ENCODE results near the gene ADNP.

The ADNP gene

DNA sequence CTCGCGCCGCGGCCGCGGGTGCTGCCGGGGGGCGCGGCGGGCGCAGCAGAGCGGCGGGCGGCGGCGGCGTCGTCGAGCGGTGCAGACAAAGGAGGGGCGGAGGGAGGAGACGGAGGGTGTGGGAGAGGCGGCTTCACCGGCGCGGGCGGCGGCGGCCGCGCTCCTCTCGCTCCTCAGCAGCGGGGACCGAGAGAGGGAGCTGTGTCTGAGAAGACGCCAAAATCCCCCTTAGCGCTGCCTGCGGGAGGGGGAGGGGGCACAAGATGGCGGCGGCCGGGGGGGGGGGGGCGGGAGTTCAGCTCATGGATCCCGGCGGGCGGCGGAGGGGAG, 296 bp downstream of the ADNP start:
- Histone ChIP-seq H3K23ac (ENCODE audit: low read length) (no peak overlapping the region), H3K27ac (ENCODE audit: low read depth, low read length) (peak overlapping the region; percentile 100), H3K4ac (ENCODE audit: low read depth, low read length) (peak overlapping the region; percentile 95), H3K4me3 (ENCODE audit: low read length) (peak overlapping the region; percentile 77), H3K79me2 (ENCODE audit: control insufficient read depth, insufficient read depth, low read length) (peaks cover 37% of the 10 kb centered on the region), H3K79me1 (ENCODE audit: low read length) (no peaks in the 10 kb centered on the region), H3K18ac (ENCODE audit: low read length) (peak overlapping the region; percentile 100), H3K27me3 (ENCODE audit: insufficient read depth, low read length, poor library complexity) (no peaks in the 10 kb centered on the region), H3K56ac (ENCODE audit: low read length) (peak overlapping the region; percentile 96), H3K36me3 (ENCODE audit: control insufficient read depth, insufficient read depth, low read length) (peaks cover 3% of the 10 kb centered on the region), H4K5ac (ENCODE audit: low read length) (no peak overlapping the region), H4K8ac (ENCODE audit: low read depth, low read length) (peak overlapping the region; percentile 99), H3K4me2 (ENCODE audit: low read length) (no peak overlapping the region), H3K9ac (ENCODE audit: low read length) (peak overlapping the region; percentile 88), H2BK15ac (replicated peaks; ENCODE audit: low read depth) (no peak overlapping the region), H3K4me1 (ENCODE audit: control insufficient read depth, low read depth, low read length) (peaks cover 8% of the 10 kb centered on the region), H2BK120ac (ENCODE audit: low read depth, low read length) (peak overlapping the region; percentile 97), H2BK5ac (ENCODE audit: low read length) (no peak overlapping the region), H2AK5ac (ENCODE audit: low read length) (no peak overlapping the region)
- WGBS (ENCODE audit: extremely low coverage, insufficient coverage, low lambda C conversion rate) = no CpG with 5 or more reads among the region's 45 CpGs
- DNase-seq = no peak

- peaks cover 3% of the 10 kb centered on the region for H3K36me3 ChIP-seq (ENCODE audit: control insufficient read depth, insufficient read depth, low read length)
- H2BK15ac ChIP-seq (replicated peaks; ENCODE audit: low read depth) = no peak overlapping the region
- H3K79me2 ChIP-seq (ENCODE audit: control insufficient read depth, insufficient read depth, low read length) = peaks cover 43% of the 10 kb centered on the region
- peak overlapping the region; percentile 100 for H2AK5ac ChIP-seq (ENCODE audit: low read length)
- peak overlapping the region; percentile 88 for H4K5ac ChIP-seq (ENCODE audit: low read length)
- peaks cover 8% of the 10 kb centered on the region for H3K4me1 ChIP-seq (ENCODE audit: control insufficient read depth, low read depth, low read length)
- peak overlapping the region; percentile 29 for H3K4me2 ChIP-seq (ENCODE audit: low read length)
- H3K9ac ChIP-seq (ENCODE audit: low read length) = peak overlapping the region; percentile 100
- no peak for DNase-seq
- peak overlapping the region; percentile 100 for H3K56ac ChIP-seq (ENCODE audit: low read length)
- no CpG with 5 or more reads among the region's 79 CpGs for WGBS (ENCODE audit: extremely low coverage, insufficient coverage, low lambda C conversion rate)
- peak overlapping the region; percentile 95 for H3K4ac ChIP-seq (ENCODE audit: low read depth, low read length)
- peak overlapping the region; percentile 97 for H2BK120ac ChIP-seq (ENCODE audit: low read depth, low read length)
- no peaks in the 10 kb centered on the region for H3K27me3 ChIP-seq (ENCODE audit: insufficient read depth, low read length, poor library complexity)
- H3K18ac ChIP-seq (ENCODE audit: low read length) = peak overlapping the region; percentile 100
- H3K23ac ChIP-seq (ENCODE audit: low read length) = peak overlapping the region; percentile 74
- H3K79me1 ChIP-seq (ENCODE audit: low read length) = no peaks in the 10 kb centered on the region
- peak overlapping the region; percentile 92 for H2BK5ac ChIP-seq (ENCODE audit: low read length)
- peak overlapping the region; percentile 100 for H3K27ac ChIP-seq (ENCODE audit: low read depth, low read length)
- peak overlapping the region; percentile 99 for H3K4me3 ChIP-seq (ENCODE audit: low read length)
- peak overlapping the region; percentile 99 for H4K8ac ChIP-seq (ENCODE audit: low read depth, low read length)
Observed at GRCh38 chr20:50930139-50930975, 880 bp downstream of the ADNP start.

GRCh38 chr20:50929299-50930138, 1.7 kb downstream of the ADNP start:
- Histone ChIP-seq H3K36me3 (ENCODE audit: control insufficient read depth, insufficient read depth, low read length) (peaks cover 3% of the 10 kb centered on the region), H3K79me1 (ENCODE audit: low read length) (no peaks in the 10 kb centered on the region)

DNA sequence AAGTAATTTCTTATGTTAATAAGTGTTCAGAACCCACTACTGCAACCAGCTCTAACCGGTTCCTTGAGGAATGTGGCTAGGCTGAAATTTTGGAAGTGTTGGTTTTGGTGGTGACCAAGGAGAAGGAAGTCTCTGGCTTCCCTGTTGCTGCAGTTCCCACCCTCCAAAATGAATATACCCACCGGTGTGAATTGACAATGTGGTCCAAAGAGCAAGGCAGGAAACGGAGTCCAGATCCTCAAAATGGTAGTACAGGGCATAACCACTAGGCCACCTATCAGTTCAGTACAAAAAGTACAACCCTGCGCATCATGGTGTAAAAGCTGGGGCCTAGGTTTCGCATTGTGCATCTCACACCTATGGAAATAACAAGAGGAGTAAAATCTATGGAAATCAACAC, 2.8 kb downstream of the ADNP start:
- no peak overlapping the region for H2AK5ac ChIP-seq (ENCODE audit: low read length)

More at GRCh38 chr20:50929299-50930138, 1.7 kb downstream of the ADNP start:
- WGBS (ENCODE audit: extremely low coverage, insufficient coverage, low lambda C conversion rate) = no CpG with 5 or more reads among the region's 13 CpGs
- Histone ChIP-seq H2BK15ac (replicated peaks; ENCODE audit: low read depth) (no peak overlapping the region), H2AK5ac (ENCODE audit: low read length) (peak overlapping the region; percentile 100), H3K4me1 (ENCODE audit: control insufficient read depth, low read depth, low read length) (peaks cover 8% of the 10 kb centered on the region), H3K79me2 (ENCODE audit: control insufficient read depth, insufficient read depth, low read length) (peaks cover 51% of the 10 kb centered on the region), H3K4me2 (ENCODE audit: low read length) (peak overlapping the region; percentile 87), H2BK120ac (ENCODE audit: low read depth, low read length) (no peak overlapping the region), H3K23ac (ENCODE audit: low read length) (no peak overlapping the region), H2BK5ac (ENCODE audit: low read length) (peak overlapping the region; percentile 92), H3K18ac (ENCODE audit: low read length) (peak overlapping the region; percentile 100), H4K8ac (ENCODE audit: low read depth, low read length) (no peak overlapping the region), H3K4me3 (ENCODE audit: low read length) (peak overlapping the region; percentile 99), H3K4ac (ENCODE audit: low read depth, low read length) (peak overlapping the region; percentile 95), H3K56ac (ENCODE audit: low read length) (peak overlapping the region; percentile 100), H3K27me3 (ENCODE audit: insufficient read depth, low read length, poor library complexity) (no peaks in the 10 kb centered on the region), H3K27ac (ENCODE audit: low read depth, low read length) (peak overlapping the region; percentile 89), H3K9ac (ENCODE audit: low read length) (peak overlapping the region; percentile 100), H4K5ac (ENCODE audit: low read length) (peak overlapping the region; percentile 88)
- peak; percentile 99 for DNase-seq

GRCh38 chr20:50926530-50926929, 4.7 kb downstream of the ADNP start:
- Histone ChIP-seq H2BK120ac (ENCODE audit: low read depth, low read length) (no peak overlapping the region), H3K36me3 (ENCODE audit: control insufficient read depth, insufficient read depth, low read length) (peaks cover 3% of the 10 kb centered on the region), H3K56ac (ENCODE audit: low read length) (no peak overlapping the region), H3K23ac (ENCODE audit: low read length) (no peak overlapping the region), H4K8ac (ENCODE audit: low read depth, low read length) (no peak overlapping the region), H2AK5ac (ENCODE audit: low read length) (no peak overlapping the region), H4K5ac (ENCODE audit: low read length) (no peak overlapping the region), H3K4me2 (ENCODE audit: low read length) (no peak overlapping the region), H2BK5ac (ENCODE audit: low read length) (no peak overlapping the region), H3K79me2 (ENCODE audit: control insufficient read depth, insufficient read depth, low read length) (peaks cover 81% of the 10 kb centered on the region), H3K79me1 (ENCODE audit: low read length) (no peaks in the 10 kb centered on the region), H3K27ac (ENCODE audit: low read depth, low read length) (no peak overlapping the region), H3K4me3 (ENCODE audit: low read length) (no peak overlapping the region), H3K4me1 (ENCODE audit: control insufficient read depth, low read depth, low read length) (peaks cover 8% of the 10 kb centered on the region), H2BK15ac (replicated peaks; ENCODE audit: low read depth) (no peak overlapping the region), H3K27me3 (ENCODE audit: insufficient read depth, low read length, poor library complexity) (no peaks in the 10 kb centered on the region), H3K9ac (ENCODE audit: low read length) (no peak overlapping the region), H3K18ac (ENCODE audit: low read length) (no peak overlapping the region), H3K4ac (ENCODE audit: low read depth, low read length) (no peak overlapping the region)
- no CpG with 5 or more reads among the region's 1 CpG for WGBS (ENCODE audit: extremely low coverage, insufficient coverage, low lambda C conversion rate)
- DNase-seq = no peak

More for the DNA sequence above, 2.8 kb downstream of the ADNP start:
- no peak overlapping the region for H3K4ac ChIP-seq (ENCODE audit: low read depth, low read length)
- H3K4me1 ChIP-seq (ENCODE audit: control insufficient read depth, low read depth, low read length) = peaks cover 8% of the 10 kb centered on the region
- H3K4me2 ChIP-seq (ENCODE audit: low read length) = peak overlapping the region; percentile 87
- H4K5ac ChIP-seq (ENCODE audit: low read length) = no peak overlapping the region
- WGBS (ENCODE audit: extremely low coverage, insufficient coverage, low lambda C conversion rate) = no CpG with 5 or more reads among the region's 5 CpGs
- no peaks in the 10 kb centered on the region for H3K79me1 ChIP-seq (ENCODE audit: low read length)
- no peak overlapping the region for H2BK15ac ChIP-seq (replicated peaks; ENCODE audit: low read depth)
- H3K56ac ChIP-seq (ENCODE audit: low read length) = peak overlapping the region; percentile 75
- peak; percentile 42 for DNase-seq
- H3K4me3 ChIP-seq (ENCODE audit: low read length) = peak overlapping the region; percentile 63
- no peak overlapping the region for H4K8ac ChIP-seq (ENCODE audit: low read depth, low read length)
- H3K27ac ChIP-seq (ENCODE audit: low read depth, low read length) = no peak overlapping the region
- no peaks in the 10 kb centered on the region for H3K27me3 ChIP-seq (ENCODE audit: insufficient read depth, low read length, poor library complexity)
- H3K23ac ChIP-seq (ENCODE audit: low read length) = no peak overlapping the region
- peaks cover 62% of the 10 kb centered on the region for H3K79me2 ChIP-seq (ENCODE audit: control insufficient read depth, insufficient read depth, low read length)
- no peak overlapping the region for H3K18ac ChIP-seq (ENCODE audit: low read length)
- no peak overlapping the region for H2BK120ac ChIP-seq (ENCODE audit: low read depth, low read length)
- no peak overlapping the region for H2BK5ac ChIP-seq (ENCODE audit: low read length)
- H3K9ac ChIP-seq (ENCODE audit: low read length) = peak overlapping the region; percentile 72
- peaks cover 3% of the 10 kb centered on the region for H3K36me3 ChIP-seq (ENCODE audit: control insufficient read depth, insufficient read depth, low read length)

Data from mesendoderm (in vitro differentiated cells).